ENCODE measurements around the gene CD248. TPM values are rescaled to one million over a fixed set of nuclear protein-coding genes. Genes with fewer than 3 reads are reported as not detected.

CD248 gene
- total RNA-seq, 2 donors from 2014 or later, result 7.6 to 10.7 TPM

GRCh38 chr11:66297610-66298009, 19.2 kb downstream of the CD248 start:
- H3K4me1 ChIP-seq, result no peaks in the 10 kb centered on the region
- H3K27me3 ChIP-seq, result peaks cover 0 to 5% of the 10 kb centered on the region in 2 donors
- no peaks in the 10 kb centered on the region for H3K36me3 ChIP-seq
- no peaks in the 10 kb centered on the region for H3K9me3 ChIP-seq
- no peak overlapping the region for H3K4me3 ChIP-seq
- DNase-seq (ENCODE audit: low spot score), result no peak
- H3K27ac ChIP-seq, result no peak overlapping the region
- TF ChIP-seq, protein P1, sequence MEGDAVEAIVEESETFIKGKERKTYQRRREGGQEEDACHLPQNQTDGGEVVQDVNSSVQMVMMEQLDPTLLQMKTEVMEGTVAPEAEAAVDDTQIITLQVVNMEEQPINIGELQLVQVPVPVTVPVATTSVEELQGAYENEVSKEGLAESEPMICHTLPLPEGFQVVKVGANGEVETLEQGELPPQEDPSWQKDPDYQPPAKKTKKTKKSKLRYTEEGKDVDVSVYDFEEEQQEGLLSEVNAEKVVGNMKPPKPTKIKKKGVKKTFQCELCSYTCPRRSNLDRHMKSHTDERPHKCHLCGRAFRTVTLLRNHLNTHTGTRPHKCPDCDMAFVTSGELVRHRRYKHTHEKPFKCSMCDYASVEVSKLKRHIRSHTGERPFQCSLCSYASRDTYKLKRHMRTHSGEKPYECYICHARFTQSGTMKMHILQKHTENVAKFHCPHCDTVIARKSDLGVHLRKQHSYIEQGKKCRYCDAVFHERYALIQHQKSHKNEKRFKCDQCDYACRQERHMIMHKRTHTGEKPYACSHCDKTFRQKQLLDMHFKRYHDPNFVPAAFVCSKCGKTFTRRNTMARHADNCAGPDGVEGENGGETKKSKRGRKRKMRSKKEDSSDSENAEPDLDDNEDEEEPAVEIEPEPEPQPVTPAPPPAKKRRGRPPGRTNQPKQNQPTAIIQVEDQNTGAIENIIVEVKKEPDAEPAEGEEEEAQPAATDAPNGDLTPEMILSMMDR (IDR thresholded peaks at IDR 0.05), result no peak

DNA sequence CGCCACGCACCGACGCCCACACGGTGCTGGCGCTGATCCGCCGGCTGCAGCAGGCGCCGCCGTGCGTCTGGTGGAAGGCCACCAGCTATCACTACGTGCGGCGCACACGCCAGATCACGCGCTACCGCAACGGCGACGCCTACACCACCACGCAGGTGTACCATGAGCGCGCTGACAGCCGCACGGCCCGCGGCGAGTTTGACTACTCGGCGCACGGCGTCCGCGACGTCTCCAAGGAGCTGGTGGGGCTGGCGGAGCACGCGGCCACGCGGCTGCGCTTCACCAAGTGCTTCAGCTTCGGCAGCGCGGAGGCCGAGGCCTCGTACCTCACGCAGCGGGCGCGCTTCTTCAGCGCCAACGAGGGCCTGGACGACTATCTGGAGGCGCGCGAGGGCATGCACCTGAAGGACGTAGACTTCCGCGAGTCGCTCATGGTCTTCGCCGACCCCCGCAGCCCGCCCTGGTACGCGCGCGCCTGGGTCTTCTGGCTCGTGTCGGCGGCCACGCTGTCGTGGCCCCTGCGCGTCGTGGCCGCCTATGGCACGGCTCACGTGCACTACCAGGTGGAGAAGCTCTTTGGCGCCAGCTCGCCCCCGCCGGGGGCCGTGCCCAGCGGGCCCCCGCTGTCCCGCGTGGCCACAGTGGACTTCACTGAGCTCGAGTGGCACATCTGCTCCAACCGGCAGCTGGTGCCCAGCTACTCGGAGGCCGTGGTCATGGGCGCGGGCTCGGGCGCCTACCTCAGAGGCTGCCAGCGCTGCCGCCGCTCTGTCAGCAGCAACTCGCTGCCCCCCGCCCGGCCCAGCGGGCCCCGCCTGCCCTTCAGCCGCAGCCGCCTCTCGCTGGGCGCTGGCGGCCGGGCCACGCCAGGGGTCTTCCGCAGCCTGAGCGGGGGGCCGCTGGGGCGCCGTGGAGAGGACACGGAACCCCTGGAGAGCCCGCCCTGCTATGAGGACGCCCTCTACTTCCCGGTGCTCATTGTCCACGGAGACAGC, 21.9 kb downstream of the CD248 start:
- Histone ChIP-seq H3K36me3 (no peaks in the 10 kb centered on the region), H3K9me3 (no peaks in the 10 kb centered on the region), H3K27me3 (peaks cover 0 to 11% of the 10 kb centered on the region in 2 donors), H3K4me1 (peaks cover 0 to 9% of the 10 kb centered on the region in 2 donors), H3K27ac (no peak overlapping the region), H3K4me3 (no peak overlapping the region)
- TF ChIP-seq, protein P1 (IDR thresholded peaks at IDR 0.05), result no peak
- DNase-seq (ENCODE audit: low spot score), result no peak

DNA sequence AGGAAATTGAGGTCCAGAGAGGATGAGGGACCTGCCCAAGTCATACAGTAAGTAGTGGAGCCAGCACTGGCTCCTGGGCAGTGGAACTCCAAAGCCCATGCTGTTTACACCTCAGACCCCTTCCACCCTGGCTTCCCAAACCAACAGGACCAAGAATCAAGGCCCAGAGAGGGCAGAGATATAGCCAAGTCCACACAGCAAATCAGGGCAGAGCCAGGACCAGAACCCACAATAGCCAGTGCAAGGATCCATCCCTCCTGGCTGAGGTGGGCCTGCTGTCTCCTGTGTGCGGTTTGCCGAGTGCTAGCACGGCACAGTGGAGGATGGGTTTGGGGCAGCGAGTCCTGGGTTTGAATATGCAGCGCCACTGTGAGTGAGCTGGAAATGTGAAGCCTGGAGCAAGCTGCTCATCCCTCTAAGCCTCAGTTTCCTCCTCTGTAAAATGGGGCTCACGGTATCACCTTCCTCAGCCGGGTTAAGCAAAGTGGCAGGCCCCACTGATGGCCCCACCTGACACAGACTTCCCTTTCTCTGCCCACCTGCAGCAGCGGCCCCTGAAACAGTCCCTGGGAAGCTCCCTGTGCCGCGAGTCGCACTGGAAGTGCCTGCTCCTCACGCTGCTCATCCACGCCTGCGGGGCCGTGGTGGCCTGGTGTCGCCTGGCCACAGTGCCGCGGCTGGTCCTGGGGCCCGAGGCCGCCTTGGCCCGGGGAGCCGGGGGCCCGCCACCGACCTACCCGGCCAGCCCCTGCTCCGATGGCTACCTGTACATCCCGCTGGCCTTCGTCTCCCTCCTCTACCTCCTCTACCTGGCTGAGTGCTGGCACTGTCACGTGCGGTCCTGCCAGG, 22.8 kb downstream of the CD248 start:
- TF ChIP-seq, protein P1 (IDR thresholded peaks at IDR 0.05), result no peak
- H3K9me3 ChIP-seq, result no peaks in the 10 kb centered on the region
- H3K27ac ChIP-seq, result no peak overlapping the region
- no peak overlapping the region for H3K4me3 ChIP-seq
- no peak for DNase-seq (ENCODE audit: low spot score)
- H3K27me3 ChIP-seq, result peaks cover 0 to 11% of the 10 kb centered on the region in 2 donors
- H3K4me1 ChIP-seq, result peaks cover 0 to 17% of the 10 kb centered on the region in 2 donors
- no peaks in the 10 kb centered on the region for H3K36me3 ChIP-seq

GRCh38 chr11:66293352-66293751, 23.5 kb downstream of the CD248 start:
- Histone ChIP-seq H3K36me3 (no peaks in the 10 kb centered on the region), H3K4me1 (peaks cover 0 to 19% of the 10 kb centered on the region in 2 donors), H3K9me3 (no peaks in the 10 kb centered on the region), H3K27me3 (peaks cover 0 to 11% of the 10 kb centered on the region in 2 donors), H3K27ac (no peak overlapping the region), H3K4me3 (no peak overlapping the region)
- DNase-seq (ENCODE audit: low spot score), result no peak
- TF ChIP-seq, protein P1 (IDR thresholded peaks at IDR 0.05), result no peak

DNA sequence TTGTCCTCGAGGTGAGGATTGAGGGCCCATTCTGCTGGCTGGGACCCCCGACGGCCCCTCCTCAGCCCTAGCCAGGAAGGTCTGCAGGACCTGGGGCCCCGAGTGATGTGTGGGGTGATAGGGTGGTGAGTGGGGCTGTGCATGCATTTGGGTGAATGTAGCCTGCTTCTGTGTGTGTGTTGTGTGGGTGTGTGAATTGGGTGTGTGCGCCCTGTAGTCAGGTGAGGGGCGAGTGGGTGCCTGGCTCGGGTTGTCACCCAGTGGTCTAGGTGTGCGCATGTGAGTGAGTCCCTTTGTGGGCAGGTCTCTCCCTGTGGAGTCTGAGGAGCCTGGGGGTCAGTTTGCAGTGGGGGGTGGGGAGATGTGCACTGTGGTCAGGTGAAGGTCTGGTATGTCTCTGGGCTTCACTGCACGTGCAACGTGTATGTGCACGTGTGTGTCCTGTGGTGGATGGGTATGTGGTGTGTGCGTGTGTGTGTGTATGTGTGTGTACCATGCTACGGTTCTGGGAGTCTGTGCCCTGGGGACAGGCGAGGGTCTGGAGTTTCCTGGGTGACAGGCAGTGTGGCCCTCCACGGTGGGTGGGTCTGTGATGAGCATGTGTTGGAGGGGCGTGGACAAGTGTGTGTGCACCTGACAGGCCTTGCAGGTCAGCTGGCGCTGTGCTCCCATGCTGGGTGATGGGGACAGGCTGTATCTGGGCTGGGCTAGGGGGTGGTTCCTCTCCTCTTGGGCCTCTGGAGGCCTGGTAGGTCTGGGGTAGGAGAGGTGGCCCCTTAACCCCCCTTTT, 24.1 kb downstream of the CD248 start:
- H3K4me3 ChIP-seq, result peak overlapping the region in 1 of 2 donors; percentile 46
- H3K9me3 ChIP-seq, result no peaks in the 10 kb centered on the region
- peaks cover 0 to 25% of the 10 kb centered on the region in 2 donors for H3K4me1 ChIP-seq
- H3K27me3 ChIP-seq, result peaks cover 0 to 11% of the 10 kb centered on the region in 2 donors
- no peaks in the 10 kb centered on the region for H3K36me3 ChIP-seq
- no peak overlapping the region for H3K27ac ChIP-seq
- DNase-seq (ENCODE audit: low spot score), result no peak
- TF ChIP-seq, protein P1 (IDR thresholded peaks at IDR 0.05), result no peak
